K562 (cell line): ENCODE results near the gene BICDL1. TPM values are rescaled to one million over a fixed set of nuclear protein-coding genes. Genes with fewer than 3 reads are reported as not detected.
"Not testable (repeated sequence)": the region's sequence is repeated elsewhere in the genome, so short reads cannot be mapped to it uniquely, and the experiment has no call there.

Source experiments
- ATAC-seq: fragments of 200-7000 bp; cut with Tn5 transposase; 3 replicates; pipeline ENCODE4 v1.9.1; 2020; ENCODE audit warnings: moderate library complexity
- BruUV-seq: library from RNA; stranded (reverse); fragments of 400-500 nt; replicated peaks from 2 replicates; lab custom pipeline; 2021; lab: Mats Ljungman, UMichigan
- CTCF ChIA-PET: fragments of 300-600 bp; formaldehyde crosslinking; extraction: SDS; loops from one replicate; lab custom pipeline; 2021; ENCODE audit warnings: low intra/inter-chr PET ratio; lab: Yijun Ruan, JAX
- POLR2A ChIA-PET: fragments of 300-600, 350-650 bp; sonication (Branson Sonifier 250); formaldehyde crosslinking; extraction: SDS; loops from one replicate; lab custom pipeline; 2021; ENCODE audit warnings: antibody characterized with exemption, inconsistent platforms; lab: Yijun Ruan, JAX
- DNase-seq, 4 experiments: peaks; one replicate each; pipeline versions ENCODE4 v3.0.0 to v3.0.0-alpha.2; 2011 to 2018; ENCODE audit warnings: low spot score in 3 of 4, mixed read lengths in 3 of 4; ENCODE audit errors: extremely low read depth in 1 of 4
- FAIRE-seq: peaks from 2 replicates; lab custom pipeline; 2011; peaks lifted over from hg19 to GRCh38; lab: Jason Lieb, UNC
- H2AFZ ChIP-seq: 2 replicates; pipeline ENCODE4 v1.6.0; 2011; ENCODE audit warnings: low read depth, low read length, control low read depth, inconsistent platforms
- H3K27ac ChIP-seq: fragments of 200-600 bp; 3 replicates; pipeline ENCODE4 v1.8.0; 2011; ENCODE audit warnings: low read depth, mild to moderate bottlenecking, control low read depth, inconsistent platforms, low read length, moderate library complexity, mixed read lengths; ENCODE audit errors: extremely low read depth
- H3K27me3 ChIP-seq, 2 experiments: fragments of 300-600 bp in 1 of 2; 2 replicates in 1 of 2; 3 replicates in 1 of 2; pipeline versions ENCODE4 v1.6.0 to v1.8.0; 2011; ENCODE audit warnings: inconsistent platforms in 2 of 2, low read length in 2 of 2, mild to moderate bottlenecking in 1 of 2, mixed read lengths in 1 of 2, moderate library complexity in 1 of 2; ENCODE audit not compliant: control insufficient read depth in 2 of 2, insufficient read depth in 2 of 2
- H3K36me3 ChIP-seq: fragments of 300-600 bp; 3 replicates; pipeline ENCODE4 v1.8.0; 2011; ENCODE audit warnings: mild to moderate bottlenecking, low read length, inconsistent platforms; ENCODE audit not compliant: control insufficient read depth, insufficient read depth
- H3K4me1 ChIP-seq, 2 experiments: fragments of 200-600 bp in 1 of 2; replicated peaks in 1 of 2; 2 replicates in 1 of 2; 3 replicates in 1 of 2; pipeline versions ENCODE4 v1.5.1 to v1.8.0; 2011; ENCODE audit warnings: inconsistent platforms in 2 of 2, low read length in 2 of 2, mild to moderate bottlenecking in 1 of 2, mixed read lengths in 1 of 2, moderate library complexity in 1 of 2; ENCODE audit not compliant: control insufficient read depth in 2 of 2, insufficient read depth in 2 of 2
- H3K4me2 ChIP-seq: 2 replicates; pipeline ENCODE4 v1.6.1; 2011; ENCODE audit warnings: low read length, control low read depth, inconsistent platforms, mixed read lengths; ENCODE audit not compliant: insufficient read depth
- H3K4me3 ChIP-seq: fragments of 200-600 bp; sonication (generic), shearing (Covaris generic); 2 replicates; pipeline ENCODE4 v1.5.1; 2016; ENCODE audit warnings: control low read depth, inconsistent platforms
- H3K79me2 ChIP-seq: fragments of 200-600 bp; 3 replicates; pipeline ENCODE4 v1.8.0; 2011; ENCODE audit warnings: low read length, inconsistent platforms; ENCODE audit not compliant: control insufficient read depth, insufficient read depth
- H3K9ac ChIP-seq, 2 experiments: 2 replicates each; pipeline versions ENCODE4 v1.6.0 to v1.6.1; 2011; ENCODE audit warnings: low read depth in 2 of 2, low read length in 2 of 2, control low read depth in 1 of 2, inconsistent platforms in 1 of 2, mild to moderate bottlenecking in 1 of 2, mixed read lengths in 1 of 2; ENCODE audit not compliant: insufficient read depth in 1 of 2
- H3K9me1 ChIP-seq: one replicate; pipeline ENCODE4 v1.6.0; 2011; ENCODE audit warnings: inconsistent platforms, mild to moderate bottlenecking, low read length, moderate library complexity; ENCODE audit not compliant: control insufficient read depth, insufficient read depth
- H3K9me3 ChIP-seq: replicated peaks from 2 replicates; pipeline ENCODE4 v1.5.1; 2011; ENCODE audit warnings: low read depth, low read length, inconsistent platforms; ENCODE audit not compliant: control insufficient read depth, insufficient read depth
- H4K20me1 ChIP-seq: replicated peaks from 2 replicates; pipeline ENCODE4 v1.6.1; 2011; ENCODE audit warnings: low read length, inconsistent platforms, mixed read lengths; ENCODE audit not compliant: control insufficient read depth, insufficient read depth
- E2F3 ChIP-seq: fragments of 250-450 bp; sonication (Bioruptor Pico); IDR thresholded peaks from 2 replicates; pipeline ENCODE4 v1.4.0; 2020; ENCODE audit warnings: mild to moderate bottlenecking
- EZH2 ChIP-seq: IDR thresholded peaks from 2 replicates; pipeline ENCODE4 v1.6.1; 2012; ENCODE audit warnings: low read depth, mild to moderate bottlenecking, inconsistent platforms, low read length, borderline replicate concordance
- POLR2A ChIP-seq: fragments of 450-650 bp; conservative IDR thresholded peaks from 2 replicates; pipeline ENCODE4 v1.6.1; 2016
- PURB ChIP-seq: sonication (generic); formaldehyde crosslinking; IDR thresholded peaks from 2 replicates; pipeline ENCODE4 v1.9.0; 2021; ENCODE audit warnings: low read depth, mild to moderate bottlenecking, missing genetic modification reagents
- RBM22 ChIP-seq: fragments of 200-400 bp; formaldehyde crosslinking; IDR thresholded peaks from 2 replicates; pipeline ENCODE4 v1.6.1; 2018; ENCODE audit warnings: low read length, low read depth; ENCODE audit not compliant: poor library complexity, severe bottlenecking
- RFX5 ChIP-seq: IDR thresholded peaks from 2 replicates; pipeline ENCODE4 v1.6.1; 2011; ENCODE audit warnings: low read depth, mild to moderate bottlenecking, improper control_type of control experiment, low read length
- SREBF1 ChIP-seq: fragments of 150-350 bp; IDR thresholded peaks from 2 replicates; pipeline ENCODE4 v1.6.1; 2014; ENCODE audit warnings: antibody characterized with exemption, low read depth, low read length, borderline replicate concordance
- TCF3 ChIP-seq: sonication (generic); formaldehyde crosslinking; IDR thresholded peaks from 2 replicates; pipeline ENCODE4 v1.4.0; 2020; ENCODE audit warnings: mild to moderate bottlenecking, missing genetic modification reagents
- ZC3H8 ChIP-seq: fragments of 450-650 bp; IDR thresholded peaks from 2 replicates; pipeline ENCODE4 v1.6.1; 2017
- ZNF24 ChIP-seq: fragments of 450-650 bp; IDR thresholded peaks from 2 replicates; pipeline ENCODE4 v1.6.1; 2016
- WGBS: fragments of 100-300 bp; shearing (Covaris generic); methylation state at CpG from one replicate; pipeline ENCODE4 v1.1.6; 2016; ENCODE audit warnings: low coverage, mixed read lengths; ENCODE audit not compliant: insufficient coverage; ENCODE audit errors: missing lambda C conversion rate; 5-methylcytosine and 5-hydroxymethylcytosine counted together
- in situ Hi-C: fragments of 300-500 bp; cut with MboI; formaldehyde crosslinking; loops from 4 replicates; pipeline ENCODE4 v1.15.0; 2018; ENCODE audit warnings: inconsistent platforms, mixed read lengths
- intact Hi-C: fragments of 100-400 bp; cut with micrococcal nuclease; formaldehyde crosslinking; loops from 2 replicates; pipeline ENCODE4 v1.14.2; 2022
- polyA plus RNA-seq, 8 experiments: library from polyadenylated mRNA; depleted of rRNA in 4 of 8; stranded (reverse) in 5 of 8; unstranded in 3 of 8; fragments of >200 nt; fragmentation: Nextera tagmentation in 2 of 8; fragmentation: Illumina TruSeq in 1 of 8; extraction: Ambion mirVana in 2 of 8; extraction: Trizol in 1 of 8; gene quantifications; 2 replicates each; pipeline versions ENCODE4 v1.2.1 to v1.2.3, GENCODE V29; 2011 to 2014; ENCODE audit warnings: inconsistent platforms in 1 of 8, missing spikeins in 1 of 8
- total RNA-seq, 7 experiments: library from RNA; depleted of rRNA in 6 of 7; stranded (reverse); fragments of >200 nt in 6 of 7; fragmentation: Illumina TruSeq in 2 of 7; extraction: Trizol in 2 of 7; gene quantifications; 2 replicates each; pipeline versions ENCODE4 v1.2.1 to v1.2.3, GENCODE V29; 2011 to 2021; ENCODE audit warnings: low replicate concordance in 1 of 7
- TF ChIP-seq, protein P1 (sequence below), 2 experiments: fragments of 200-800 bp in 1 of 2; sonication (Bioruptor generic) in 1 of 2; sonication (generic) in 1 of 2; formaldehyde crosslinking in 1 of 2; IDR thresholded peaks in 1 of 2; conservative IDR thresholded peaks in 1 of 2; 2 replicates each; pipeline versions ENCODE4 v1.5.0 to v1.6.1; 2016 to 2020; ENCODE audit warnings: missing compliant biosample characterization in 1 of 2, missing genetic modification characterization in 1 of 2, missing genetic modification reagents in 1 of 2
- TF ChIP-seq, protein P2 (sequence below): fragments of 450-650 bp; IDR thresholded peaks from 2 replicates; pipeline ENCODE4 v1.6.1; 2017; ENCODE audit warnings: antibody characterized with exemption, mild to moderate bottlenecking

Gene BICDL1
- total and polyA plus RNA-seq, 9 of the 15 experiments (the other 6 are each of a cell fraction or from before 2014, with no cell fraction given), result 0.06 to 2.0 (median 0.58) TPM

DNA sequence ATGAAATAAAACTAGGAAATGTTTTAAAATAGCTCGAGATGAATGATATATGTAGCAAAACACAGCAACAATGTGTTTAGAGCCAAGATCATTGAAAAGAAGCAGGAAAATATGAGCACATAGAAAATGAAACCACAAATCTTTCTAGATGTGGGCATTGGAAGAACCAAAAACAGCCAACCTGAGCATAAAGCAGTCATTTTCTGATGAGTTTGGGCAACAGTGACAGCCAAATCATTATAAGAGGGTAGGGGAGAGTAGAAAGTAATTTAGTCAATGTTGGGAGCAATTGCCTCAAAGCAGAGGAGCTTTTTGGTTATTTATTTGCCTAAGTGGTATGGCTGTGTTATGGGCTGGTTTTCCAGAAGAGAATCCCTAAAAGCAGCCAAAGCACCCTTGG lies 8.8 kb upstream of the BICDL1 start:
- ChIA-PET POLR2A (no interaction called here), CTCF (no interaction called here)
- WGBS, result 0% methylated on average over 1 of the region's 1 CpG
- Histone ChIP-seq H3K9me1 (no peaks in the 10 kb centered on the region), H4K20me1 (no peaks in the 10 kb centered on the region), H3K9ac (no peak overlapping the region), H3K79me2 (no peaks in the 10 kb centered on the region), H3K4me1 (no peaks in the 10 kb centered on the region), H3K9me3 (no peaks in the 10 kb centered on the region), H3K27me3 (peaks cover 17 to 18% of the 10 kb centered on the region in 2 experiments; a peak in 4 of 5 replicates), H3K4me3 (no peak overlapping the region), H3K27ac (no peak overlapping the region), H3K36me3 (no peaks in the 10 kb centered on the region), H3K4me2 (no peak overlapping the region), H2AFZ (no peak overlapping the region)
- in situ Hi-C loops, result no loop called here
- TF ChIP-seq TCF3 (CRISPR knock-in tag), result no peak
- no peak for TF ChIP-seq PURB (CRISPR knock-in tag)
- no peak for TF ChIP-seq EZH2
- TF ChIP-seq, protein P1, sequence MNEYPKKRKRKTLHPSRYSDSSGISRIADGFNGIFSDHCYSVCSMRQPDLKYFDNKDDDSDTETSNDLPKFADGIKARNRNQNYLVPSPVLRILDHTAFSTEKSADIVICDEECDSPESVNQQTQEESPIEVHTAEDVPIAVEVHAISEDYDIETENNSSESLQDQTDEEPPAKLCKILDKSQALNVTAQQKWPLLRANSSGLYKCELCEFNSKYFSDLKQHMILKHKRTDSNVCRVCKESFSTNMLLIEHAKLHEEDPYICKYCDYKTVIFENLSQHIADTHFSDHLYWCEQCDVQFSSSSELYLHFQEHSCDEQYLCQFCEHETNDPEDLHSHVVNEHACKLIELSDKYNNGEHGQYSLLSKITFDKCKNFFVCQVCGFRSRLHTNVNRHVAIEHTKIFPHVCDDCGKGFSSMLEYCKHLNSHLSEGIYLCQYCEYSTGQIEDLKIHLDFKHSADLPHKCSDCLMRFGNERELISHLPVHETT (CRISPR knock-in tag; conservative IDR thresholded peaks at IDR 0.05 in 1 of 2, IDR thresholded peaks at IDR 0.05 in 1 of 2), result no peak
- no peak for TF ChIP-seq RFX5
- TF ChIP-seq SREBF1, result no peak
- no peak for TF ChIP-seq ZNF24
- TF ChIP-seq RBM22, result no peak
- TF ChIP-seq ZC3H8, result no peak
- TF ChIP-seq POLR2A, result no peak
- TF ChIP-seq E2F3 (CRISPR knock-in tag), result no peak
- TF ChIP-seq, protein P2, sequence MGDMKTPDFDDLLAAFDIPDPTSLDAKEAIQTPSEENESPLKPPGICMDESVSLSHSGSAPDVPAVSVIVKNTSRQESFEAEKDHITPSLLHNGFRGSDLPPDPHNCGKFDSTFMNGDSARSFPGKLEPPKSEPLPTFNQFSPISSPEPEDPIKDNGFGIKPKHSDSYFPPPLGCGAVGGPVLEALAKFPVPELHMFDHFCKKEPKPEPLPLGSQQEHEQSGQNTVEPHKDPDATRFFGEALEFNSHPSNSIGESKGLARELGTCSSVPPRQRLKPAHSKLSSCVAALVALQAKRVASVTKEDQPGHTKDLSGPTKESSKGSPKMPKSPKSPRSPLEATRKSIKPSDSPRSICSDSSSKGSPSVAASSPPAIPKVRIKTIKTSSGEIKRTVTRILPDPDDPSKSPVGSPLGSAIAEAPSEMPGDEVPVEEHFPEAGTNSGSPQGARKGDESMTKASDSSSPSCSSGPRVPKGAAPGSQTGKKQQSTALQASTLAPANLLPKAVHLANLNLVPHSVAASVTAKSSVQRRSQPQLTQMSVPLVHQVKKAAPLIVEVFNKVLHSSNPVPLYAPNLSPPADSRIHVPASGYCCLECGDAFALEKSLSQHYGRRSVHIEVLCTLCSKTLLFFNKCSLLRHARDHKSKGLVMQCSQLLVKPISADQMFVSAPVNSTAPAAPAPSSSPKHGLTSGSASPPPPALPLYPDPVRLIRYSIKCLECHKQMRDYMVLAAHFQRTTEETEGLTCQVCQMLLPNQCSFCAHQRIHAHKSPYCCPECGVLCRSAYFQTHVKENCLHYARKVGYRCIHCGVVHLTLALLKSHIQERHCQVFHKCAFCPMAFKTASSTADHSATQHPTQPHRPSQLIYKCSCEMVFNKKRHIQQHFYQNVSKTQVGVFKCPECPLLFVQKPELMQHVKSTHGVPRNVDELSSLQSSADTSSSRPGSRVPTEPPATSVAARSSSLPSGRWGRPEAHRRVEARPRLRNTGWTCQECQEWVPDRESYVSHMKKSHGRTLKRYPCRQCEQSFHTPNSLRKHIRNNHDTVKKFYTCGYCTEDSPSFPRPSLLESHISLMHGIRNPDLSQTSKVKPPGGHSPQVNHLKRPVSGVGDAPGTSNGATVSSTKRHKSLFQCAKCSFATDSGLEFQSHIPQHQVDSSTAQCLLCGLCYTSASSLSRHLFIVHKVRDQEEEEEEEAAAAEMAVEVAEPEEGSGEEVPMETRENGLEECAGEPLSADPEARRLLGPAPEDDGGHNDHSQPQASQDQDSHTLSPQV, result no peak
- no TSS peak for BruUV-seq
- ATAC-seq, result no peak
- FAIRE-seq, result no peak
- DNase-seq, result no peak
- intact Hi-C loops, result no loop called here

DNA sequence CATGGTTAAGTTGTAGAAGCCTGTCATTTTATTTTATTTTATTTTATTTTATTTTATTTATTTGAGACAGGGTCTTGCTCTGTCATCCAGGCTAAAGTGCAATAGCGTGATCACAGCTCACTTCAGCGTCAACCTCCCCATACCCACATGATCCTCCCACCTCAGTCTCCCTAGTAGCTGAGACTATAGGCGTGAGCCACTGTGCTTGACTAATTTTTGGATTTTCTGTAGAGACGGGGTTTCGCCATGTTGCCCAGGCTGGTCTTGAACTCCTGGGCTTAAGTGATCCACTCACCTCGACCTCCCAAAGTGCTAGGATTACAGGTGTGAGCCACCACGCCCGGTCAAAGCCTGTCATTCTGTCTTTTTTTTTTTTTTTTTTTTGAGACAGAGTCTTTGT lies 8.3 kb upstream of the BICDL1 start:
- ATAC-seq, in situ Hi-C loops, DNase-seq, H3K9me1 ChIP-seq, BruUV-seq, H3K9ac ChIP-seq, H4K20me1 ChIP-seq, H3K79me2 ChIP-seq, FAIRE-seq, CTCF ChIA-PET, H2AFZ ChIP-seq, H3K36me3 ChIP-seq, intact Hi-C loops, H3K4me3 ChIP-seq, H3K4me1 ChIP-seq, H3K4me2 ChIP-seq, H3K9me3 ChIP-seq, H3K27ac ChIP-seq: not testable (repeated sequence)
- H3K27me3 ChIP-seq, result peaks cover 16 to 17% of the 10 kb centered on the region in 2 experiments; a peak in 4 of 5 replicates
- 0% methylated on average over 6 of the region's 8 CpGs for WGBS
- POLR2A ChIA-PET, result interaction anchor here (0.6 kb wide), 1 partner anchor 146 kb away, joined by 3 read pairs; no protein-coding TSS in a partner anchor
